ENCODE measurements around the gene WFS1.

DNA sequence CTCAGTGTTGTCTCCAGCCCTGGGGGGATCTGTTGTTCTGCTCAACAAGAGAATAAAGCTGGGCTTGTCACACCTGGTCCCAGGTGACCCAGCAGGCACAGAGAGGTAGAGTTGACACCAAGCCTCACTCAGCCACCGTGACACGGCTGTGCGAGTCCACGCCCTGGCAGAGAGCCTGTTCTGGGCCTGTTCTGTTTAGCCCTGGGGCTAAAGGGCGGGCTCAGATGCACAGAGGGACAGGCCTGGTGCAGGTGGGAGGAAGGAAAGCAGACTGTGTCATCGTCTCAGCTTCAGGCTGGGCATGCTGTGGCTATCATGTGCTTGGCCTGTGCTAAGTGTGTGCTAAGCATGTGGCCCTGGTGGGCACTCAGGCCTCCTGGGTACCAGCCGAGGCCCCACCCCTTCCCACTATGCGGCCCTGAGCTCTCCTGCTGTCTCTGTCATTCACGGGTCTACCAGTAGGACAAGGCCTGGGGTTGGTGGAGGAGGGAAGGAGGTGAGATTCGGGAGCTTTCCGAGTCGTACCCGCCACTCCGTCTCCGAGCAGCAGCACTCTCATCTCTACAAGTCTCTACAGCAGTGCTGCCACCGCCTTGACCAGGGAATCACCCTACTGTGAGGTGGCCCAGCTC lies 10.8 kb downstream of the WFS1 start:
- TF ChIP-seq, protein P1, sequence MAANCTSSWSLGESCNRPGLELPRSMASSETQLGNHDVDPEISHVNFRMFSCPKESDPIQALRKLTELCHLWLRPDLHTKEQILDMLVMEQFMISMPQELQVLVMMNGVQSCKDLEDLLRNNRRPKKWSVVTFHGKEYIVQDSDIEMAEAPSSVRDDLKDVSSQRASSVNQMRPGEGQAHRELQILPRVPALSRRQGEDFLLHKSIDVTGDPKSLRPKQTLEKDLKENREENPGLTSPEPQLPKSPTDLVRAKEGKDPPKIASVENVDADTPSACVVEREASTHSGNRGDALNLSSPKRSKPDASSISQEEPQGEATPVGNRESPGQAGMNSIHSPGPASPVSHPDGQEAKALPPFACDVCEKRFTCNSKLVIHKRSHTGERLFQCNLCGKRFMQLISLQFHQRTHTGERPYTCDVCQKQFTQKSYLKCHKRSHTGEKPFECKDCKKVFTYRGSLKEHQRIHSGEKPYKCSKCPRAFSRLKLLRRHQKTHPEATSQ (CRISPR knock-in tag; IDR thresholded peaks at IDR 0.05; ENCODE audit: borderline replicate concordance) = no peak
- TF ChIP-seq, protein P2, sequence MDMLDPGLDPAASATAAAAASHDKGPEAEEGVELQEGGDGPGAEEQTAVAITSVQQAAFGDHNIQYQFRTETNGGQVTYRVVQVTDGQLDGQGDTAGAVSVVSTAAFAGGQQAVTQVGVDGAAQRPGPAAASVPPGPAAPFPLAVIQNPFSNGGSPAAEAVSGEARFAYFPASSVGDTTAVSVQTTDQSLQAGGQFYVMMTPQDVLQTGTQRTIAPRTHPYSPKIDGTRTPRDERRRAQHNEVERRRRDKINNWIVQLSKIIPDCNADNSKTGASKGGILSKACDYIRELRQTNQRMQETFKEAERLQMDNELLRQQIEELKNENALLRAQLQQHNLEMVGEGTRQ (IDR thresholded peaks at IDR 0.05; ENCODE audit: low read depth, low read length) = no peak
- TF ChIP-seq, protein P2 (CRISPR knock-in tag; IDR thresholded peaks at IDR 0.05; ENCODE audit: borderline replicate concordance) = no peak
- TF ChIP-seq RAD21 (CRISPR knock-in tag; IDR thresholded peaks at IDR 0.05) = no peak
- TF ChIP-seq, protein P3, sequence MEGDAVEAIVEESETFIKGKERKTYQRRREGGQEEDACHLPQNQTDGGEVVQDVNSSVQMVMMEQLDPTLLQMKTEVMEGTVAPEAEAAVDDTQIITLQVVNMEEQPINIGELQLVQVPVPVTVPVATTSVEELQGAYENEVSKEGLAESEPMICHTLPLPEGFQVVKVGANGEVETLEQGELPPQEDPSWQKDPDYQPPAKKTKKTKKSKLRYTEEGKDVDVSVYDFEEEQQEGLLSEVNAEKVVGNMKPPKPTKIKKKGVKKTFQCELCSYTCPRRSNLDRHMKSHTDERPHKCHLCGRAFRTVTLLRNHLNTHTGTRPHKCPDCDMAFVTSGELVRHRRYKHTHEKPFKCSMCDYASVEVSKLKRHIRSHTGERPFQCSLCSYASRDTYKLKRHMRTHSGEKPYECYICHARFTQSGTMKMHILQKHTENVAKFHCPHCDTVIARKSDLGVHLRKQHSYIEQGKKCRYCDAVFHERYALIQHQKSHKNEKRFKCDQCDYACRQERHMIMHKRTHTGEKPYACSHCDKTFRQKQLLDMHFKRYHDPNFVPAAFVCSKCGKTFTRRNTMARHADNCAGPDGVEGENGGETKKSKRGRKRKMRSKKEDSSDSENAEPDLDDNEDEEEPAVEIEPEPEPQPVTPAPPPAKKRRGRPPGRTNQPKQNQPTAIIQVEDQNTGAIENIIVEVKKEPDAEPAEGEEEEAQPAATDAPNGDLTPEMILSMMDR (CRISPR knock-in tag; IDR thresholded peaks at IDR 0.05) = no peak
- TF ChIP-seq ZNF589 (CRISPR knock-in tag; conservative IDR thresholded peaks at IDR 0.05) = no peak
- TF ChIP-seq, protein P4, sequence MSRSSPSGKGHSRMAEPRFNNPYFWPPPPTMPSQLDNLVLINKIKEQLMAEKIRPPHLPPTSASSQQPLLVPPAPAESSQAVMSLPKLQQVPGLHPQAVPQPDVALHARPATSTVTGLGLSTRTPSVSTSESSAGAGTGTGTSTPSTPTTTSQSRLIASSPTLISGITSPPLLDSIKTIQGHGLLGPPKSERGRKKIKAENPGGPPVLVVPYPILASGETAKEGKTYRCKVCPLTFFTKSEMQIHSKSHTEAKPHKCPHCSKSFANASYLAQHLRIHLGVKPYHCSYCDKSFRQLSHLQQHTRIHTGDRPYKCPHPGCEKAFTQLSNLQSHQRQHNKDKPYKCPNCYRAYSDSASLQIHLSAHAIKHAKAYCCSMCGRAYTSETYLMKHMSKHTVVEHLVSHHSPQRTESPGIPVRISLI (CRISPR knock-in tag; IDR thresholded peaks at IDR 0.05; ENCODE audit: borderline replicate concordance) = no peak
